TTC549 (cell line): Measurements from ENCODE around the gene SMCO4.

Experiments used
- FAIRE-seq: peaks from 2 replicates; lab custom pipeline; 2012; peaks lifted over from hg19 to GRCh38; lab: Jason Lieb, UNC

Gene SMCO4

GRCh38 chr11:93528757-93529645, 14.2 kb downstream of the SMCO4 start:
- no peak for FAIRE-seq

DNA sequence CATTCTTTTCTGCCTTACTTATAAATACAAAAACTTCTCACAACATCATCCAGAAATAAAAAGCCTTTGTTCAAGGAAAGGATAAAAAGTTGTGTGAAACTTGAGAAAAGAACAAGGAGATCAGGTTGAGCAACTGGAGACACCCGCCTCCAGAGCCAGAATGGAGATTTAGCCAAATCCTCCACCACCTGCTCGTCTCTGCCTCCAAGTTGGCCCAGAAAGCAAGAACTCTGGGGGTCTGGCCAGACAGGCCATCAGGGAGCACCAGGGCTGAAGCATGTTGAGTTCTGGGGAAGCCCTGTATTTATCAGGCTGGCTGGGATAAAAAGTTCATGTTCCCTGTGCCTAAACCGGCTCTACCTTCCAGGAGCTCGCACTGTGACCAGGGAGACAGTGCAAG, 14.9 kb downstream of the SMCO4 start:
- FAIRE-seq = no peak

GRCh38 chr11:93526641-93527583, 16.3 kb downstream of the SMCO4 start:
- no peak for FAIRE-seq

DNA sequence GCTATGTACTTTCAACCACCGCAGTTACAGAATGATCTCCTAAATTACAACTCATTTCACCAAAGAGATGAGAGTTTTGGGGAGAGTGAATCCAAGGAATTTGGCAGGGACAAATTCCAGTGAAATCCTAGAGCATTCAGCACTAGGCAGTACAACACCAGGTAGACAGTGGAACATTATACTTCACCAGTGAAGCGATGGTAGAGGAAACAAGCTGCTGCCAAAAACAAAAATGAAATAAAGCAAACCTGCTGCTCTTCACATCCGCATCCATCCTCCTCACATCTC, 16.9 kb downstream of the SMCO4 start:
- no peak for FAIRE-seq

DNA sequence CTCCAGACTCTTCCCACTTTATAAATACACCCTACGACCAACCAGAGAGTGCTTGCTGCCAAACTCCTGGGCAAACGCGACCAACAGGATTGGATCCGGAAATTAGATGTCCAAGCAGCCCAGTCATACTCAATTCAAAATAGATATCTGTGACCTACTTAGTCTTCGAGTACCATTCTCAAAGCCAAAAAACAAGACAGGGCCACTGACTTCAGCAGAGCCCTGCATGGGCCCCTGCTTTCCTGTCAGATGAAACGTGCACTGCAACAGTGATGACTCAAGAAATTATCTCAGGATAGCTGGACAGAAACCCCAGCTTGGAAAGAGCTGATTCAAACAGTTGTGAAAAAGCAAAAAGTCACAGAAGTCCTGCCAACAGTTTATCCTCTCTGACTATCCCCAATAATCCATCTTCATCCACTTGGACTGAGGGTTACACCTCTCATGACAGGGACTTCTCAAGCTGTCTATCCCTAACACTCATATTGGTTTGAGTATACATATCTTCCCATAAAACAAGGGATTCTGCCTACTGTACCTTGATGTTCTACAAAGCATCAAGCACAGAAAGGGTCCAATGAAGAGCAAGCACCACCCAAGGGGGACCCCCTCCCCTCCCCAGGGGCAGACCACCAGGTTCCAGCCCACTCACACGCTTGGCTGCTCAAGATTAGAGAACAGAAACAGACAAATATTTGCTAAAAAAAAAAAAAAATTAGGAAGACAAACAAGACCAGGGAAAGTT, 17.4 kb downstream of the SMCO4 start:
- FAIRE-seq = no peak

DNA sequence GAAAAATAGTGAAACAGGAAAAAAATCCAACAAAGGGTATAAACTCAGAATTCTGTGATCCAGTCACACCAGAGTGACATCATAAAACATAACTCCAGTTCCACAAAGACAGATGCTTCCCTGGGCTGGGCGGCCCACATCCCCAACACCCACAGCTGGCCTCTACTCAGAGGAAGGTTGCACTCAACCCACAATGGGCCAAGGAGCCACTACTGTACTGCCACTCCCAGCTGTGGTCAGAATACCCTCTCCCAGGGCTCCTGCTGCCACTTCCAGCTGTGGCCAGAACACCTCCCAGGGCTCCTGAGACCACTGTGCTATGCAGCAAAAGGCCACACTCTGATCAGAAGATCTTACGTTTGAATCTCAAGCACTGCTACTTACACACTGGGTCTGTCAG, 18.3 kb downstream of the SMCO4 start:
- no peak for FAIRE-seq

DNA sequence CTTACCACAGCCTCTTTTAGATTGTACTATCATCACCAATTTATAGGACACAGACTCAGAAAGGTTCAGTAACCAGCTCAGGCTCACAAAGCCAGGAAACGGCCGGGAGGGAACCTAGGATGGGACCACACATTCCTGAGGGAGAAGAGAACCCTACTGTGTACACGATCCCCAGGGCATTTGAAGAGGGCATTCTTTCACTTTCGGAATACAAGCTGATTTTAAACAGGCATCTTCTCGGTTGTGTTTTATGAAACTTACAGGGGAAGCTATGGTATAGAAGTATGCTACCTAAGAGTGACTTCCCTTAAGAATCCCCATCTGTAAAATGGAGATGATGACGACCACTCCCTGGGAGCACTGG, 19.0 kb downstream of the SMCO4 start:
- no peak for FAIRE-seq

DNA sequence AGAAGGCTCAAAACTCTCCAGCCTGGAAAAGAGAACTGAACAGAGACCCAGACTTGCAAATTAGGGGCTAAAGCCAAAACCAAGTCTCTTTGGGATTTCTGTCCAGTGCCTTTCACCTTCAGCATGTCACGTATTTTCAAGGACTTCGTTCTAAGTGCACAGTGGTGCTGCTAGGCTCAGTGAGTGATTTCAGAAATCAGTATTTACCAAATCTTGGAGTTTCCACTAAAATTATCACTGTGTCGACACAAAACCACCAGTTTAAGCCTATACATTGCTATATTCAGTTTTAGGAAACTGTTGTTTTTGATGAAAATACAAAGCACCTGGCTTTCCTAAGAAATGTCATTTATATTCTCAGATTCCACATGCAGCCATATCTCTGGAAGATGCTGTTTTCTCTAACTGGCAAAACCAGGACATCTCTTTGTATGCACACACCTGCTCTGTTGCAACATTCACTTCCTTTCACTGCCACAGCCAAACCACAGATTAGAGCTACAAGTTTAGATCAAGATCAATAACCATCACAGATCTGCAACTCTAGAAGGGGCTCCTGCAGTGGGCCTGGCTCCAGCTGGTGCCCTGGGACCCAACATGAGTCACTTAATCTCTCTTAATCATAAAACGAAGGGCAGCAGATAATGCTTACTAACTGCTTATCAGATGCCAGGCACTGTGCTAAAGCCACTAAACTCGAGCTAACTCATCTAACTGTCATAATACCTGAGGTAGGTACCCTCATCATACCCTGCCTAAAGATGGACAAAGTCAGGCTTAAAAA, 22.3 kb downstream of the SMCO4 start:
- FAIRE-seq = no peak

GRCh38 chr11:93519179-93519578, 24.0 kb downstream of the SMCO4 start:
- FAIRE-seq = no peak

DNA sequence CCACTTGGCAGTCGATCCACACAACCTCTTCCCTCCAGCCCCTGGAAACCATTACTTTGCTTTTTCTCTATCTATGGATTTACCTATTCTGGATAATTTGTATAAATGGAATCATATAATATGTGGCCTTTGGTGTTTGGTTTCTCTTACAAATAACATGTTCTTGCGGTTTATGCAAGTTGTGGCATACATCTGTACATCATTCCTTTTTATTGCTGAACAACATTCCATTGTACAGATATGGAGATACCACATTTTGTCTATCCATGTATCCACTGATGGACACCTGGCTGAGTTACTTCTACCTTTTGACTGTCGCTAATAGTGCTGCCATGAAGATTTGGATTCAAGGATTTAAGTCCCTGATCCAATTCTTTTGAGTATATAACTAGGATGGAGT, 25.1 kb downstream of the SMCO4 start:
- FAIRE-seq = no peak

- FAIRE-seq = no peak
Observed at GRCh38 chr11:93517611-93518010, 25.6 kb downstream of the SMCO4 start.

DNA sequence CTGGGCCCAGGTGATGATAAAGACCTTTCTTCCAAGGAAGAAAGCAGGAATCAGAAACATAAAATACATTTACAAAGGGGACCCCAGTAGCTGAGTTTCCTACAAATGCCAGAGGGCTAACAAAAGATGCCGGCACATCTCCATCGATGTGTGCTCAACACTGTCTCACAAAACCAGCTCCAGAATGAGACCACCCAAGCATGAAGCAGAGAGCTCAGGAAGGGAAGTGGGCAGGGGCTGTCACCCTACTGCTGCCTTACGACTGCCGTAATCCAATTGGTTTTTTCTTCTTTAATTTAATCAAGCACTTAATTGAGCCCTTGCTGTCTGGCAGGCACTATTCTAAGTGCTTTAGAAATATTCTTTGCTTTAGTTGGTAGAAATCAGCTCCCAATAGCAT, 26.1 kb downstream of the SMCO4 start:
- no peak for FAIRE-seq

DNA sequence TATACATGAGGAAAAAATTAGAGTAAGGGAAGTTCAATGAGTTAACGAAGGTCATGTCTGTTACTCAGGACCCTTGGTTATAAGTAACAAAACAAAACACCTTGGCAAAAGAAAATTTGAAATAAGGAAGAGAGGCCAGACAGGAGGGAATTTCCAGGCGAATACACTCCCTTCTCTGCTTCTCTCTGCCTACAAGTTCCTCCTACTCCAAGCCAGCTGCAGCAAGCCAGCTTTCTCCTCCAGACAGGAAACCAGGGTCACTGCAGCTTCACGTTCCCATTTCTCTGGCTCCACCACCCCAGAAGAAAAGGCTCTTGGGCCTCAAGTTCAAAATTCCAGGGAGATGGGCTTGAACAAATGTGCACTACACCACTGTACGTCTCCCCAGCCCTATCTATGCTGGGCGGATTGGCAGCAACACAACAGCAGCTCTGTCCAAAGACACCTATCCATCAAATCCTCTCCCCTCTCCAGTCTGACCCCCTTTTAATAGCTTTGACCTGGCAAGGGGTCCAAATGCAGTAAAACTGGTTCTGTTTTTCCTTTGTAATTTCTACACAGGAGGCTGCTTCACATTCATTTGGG, 27.7 kb downstream of the SMCO4 start:
- no peak for FAIRE-seq

DNA sequence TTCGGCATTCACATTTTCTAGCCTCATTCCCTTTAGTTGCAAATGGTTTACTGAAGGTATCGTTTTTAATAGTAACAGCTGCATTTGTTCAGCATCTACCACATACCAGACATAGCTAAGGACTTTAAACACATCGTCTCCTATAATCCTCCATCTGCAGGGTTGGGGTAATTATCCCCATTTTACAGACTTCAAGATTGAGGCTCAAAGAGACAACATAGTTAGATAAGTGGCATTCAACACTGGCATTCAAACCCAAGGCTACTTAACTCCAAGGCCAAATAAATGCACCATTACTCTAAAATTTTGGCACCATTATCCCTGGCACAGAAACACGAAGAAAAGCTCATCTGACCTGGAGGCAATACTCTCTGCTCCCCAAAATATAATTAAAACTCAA, 28.5 kb downstream of the SMCO4 start:
- no peak for FAIRE-seq

GRCh38 chr11:93513772-93514171, 29.4 kb downstream of the SMCO4 start:
- FAIRE-seq = no peak

GRCh38 chr11:93512949-93513667, 30.1 kb downstream of the SMCO4 start:
- FAIRE-seq = no peak

- FAIRE-seq = no peak
Observed at GRCh38 chr11:93512073-93512475, 31.1 kb downstream of the SMCO4 start.

GRCh38 chr11:93510196-93510873, 32.9 kb downstream of the SMCO4 start:
- no peak for FAIRE-seq

DNA sequence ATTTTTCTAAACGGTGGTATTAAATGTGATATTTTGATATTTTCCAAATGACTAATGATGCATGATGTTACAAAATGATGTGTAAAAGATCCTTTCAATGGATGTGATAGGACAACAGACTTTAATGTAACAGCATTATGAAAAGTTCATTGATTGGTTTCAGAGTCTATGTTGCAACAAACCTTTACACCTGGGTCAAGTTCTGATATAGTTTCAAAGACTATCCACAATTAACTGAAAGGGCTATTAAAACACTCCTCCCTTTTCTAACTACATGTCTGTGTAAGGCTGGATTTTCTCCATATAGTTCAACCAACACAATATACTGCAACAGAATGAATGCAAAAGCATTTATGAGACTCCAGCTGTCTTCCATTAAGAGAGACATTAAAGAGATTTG, 35.7 kb downstream of the SMCO4 start:
- FAIRE-seq = no peak

DNA sequence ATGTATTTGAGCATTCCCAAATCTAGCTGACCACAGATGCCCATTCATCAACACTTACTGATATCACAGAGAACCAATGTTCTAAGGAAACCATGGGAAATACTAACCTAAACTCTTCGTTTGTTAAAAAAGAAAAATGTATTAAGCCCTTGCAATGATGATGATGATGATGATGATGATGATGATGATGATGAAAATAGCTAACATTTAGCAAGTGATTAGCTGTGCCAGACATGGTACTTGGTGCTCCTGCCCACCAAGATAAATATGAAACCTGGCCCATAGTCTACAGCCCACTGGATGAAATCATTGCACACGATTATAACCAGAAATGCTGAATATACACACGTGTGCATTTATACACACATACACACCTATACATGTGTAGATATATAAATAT, 37.5 kb downstream of the SMCO4 start:
- FAIRE-seq = no peak
